Activated gamma-delta T cell (primary cell): ENCODE measurements around the gene DEFB114.
"Not testable (repeated sequence)": the region's sequence is repeated elsewhere in the genome, so short reads cannot be mapped to it uniquely, and the experiment has no call there.

ENCODE experiments used
- DNase-seq: peaks from one replicate; lab custom pipeline; 2025; lab: John Stamatoyannopoulos, UW
- total RNA-seq, 2 donors: gene quantifications; one replicate each; lab custom pipeline; 2026; lab: John Stamatoyannopoulos, UW

Gene DEFB114
- total RNA-seq = 0 reads per million in 2 donors

- DNase-seq = no peak
Measured at GRCh38 chr6:49964064-49964463, at the start of gene DEFB114. Gene DEFB114, minus strand, starts transcription at chr6:49964164. Its CDS starts 59 bp downstream, at chr6:49964105.

GRCh38 chr6:50007819-50008218 lies 43.9 kb upstream of the DEFB114 start:
- no peak for DNase-seq

- no peak for DNase-seq
Measured at GRCh38 chr6:50003139-50003538, 39.2 kb upstream of the DEFB114 start.

- no peak for DNase-seq
Measured at GRCh38 chr6:49995278-49995677, 31.3 kb upstream of the DEFB114 start.

- no peak for DNase-seq
Measured at GRCh38 chr6:49988900-49989299, 24.9 kb upstream of the DEFB114 start.

GRCh38 chr6:49987749-49988148 lies 23.8 kb upstream of the DEFB114 start:
- no peak for DNase-seq

- DNase-seq = no peak
Measured at GRCh38 chr6:49986551-49986950, 22.6 kb upstream of the DEFB114 start.

- DNase-seq = no peak
Measured at GRCh38 chr6:49982046-49982445, 18.1 kb upstream of the DEFB114 start.

GRCh38 chr6:49980898-49981297 lies 16.9 kb upstream of the DEFB114 start:
- DNase-seq = no peak

GRCh38 chr6:49979584-49979983 lies 15.6 kb upstream of the DEFB114 start:
- no peak for DNase-seq

- DNase-seq = no peak
Measured at GRCh38 chr6:49978332-49979226, 14.6 kb upstream of the DEFB114 start.

GRCh38 chr6:49969605-49970004 lies 5.6 kb upstream of the DEFB114 start, which contains the start of gene DEFB113:
Gene DEFB113, minus strand, starts transcription at chr6:49969625. Its CDS starts 0 bp downstream, at chr6:49969625.
- DNase-seq = no peak

- no peak for DNase-seq
Measured at GRCh38 chr6:49966823-49967222, 2.9 kb upstream of the DEFB114 start.

GRCh38 chr6:49966334-49966733 lies 2.4 kb upstream of the DEFB114 start:
- no peak for DNase-seq

GRCh38 chr6:49958180-49958579 lies 5.8 kb downstream of the DEFB114 start:
- DNase-seq = no peak

GRCh38 chr6:49955847-49956246 lies 8.1 kb downstream of the DEFB114 start:
- no peak for DNase-seq

- DNase-seq = no peak
Measured at GRCh38 chr6:49951926-49952325, 12.0 kb downstream of the DEFB114 start.

- DNase-seq = no peak
Measured at GRCh38 chr6:49950415-49950751, 13.6 kb downstream of the DEFB114 start.

- DNase-seq = no peak
Measured at GRCh38 chr6:49949062-49949461, 14.9 kb downstream of the DEFB114 start.

- no peak for DNase-seq
Measured at GRCh38 chr6:49946835-49947234, 17.1 kb downstream of the DEFB114 start.

GRCh38 chr6:49944068-49944467 lies 19.9 kb downstream of the DEFB114 start:
- DNase-seq = not testable (repeated sequence)

GRCh38 chr6:49939993-49940498 lies 23.9 kb downstream of the DEFB114 start:
- no peak for DNase-seq

- no peak for DNase-seq
Measured at GRCh38 chr6:49937811-49938210, 26.2 kb downstream of the DEFB114 start.
